NCI-H69 (cell line): Measurements from ENCODE around the gene ZNF669.

Experiments
- DNase-seq: peaks from one replicate; lab custom pipeline; 2025; lab: John Stamatoyannopoulos, UW

The ZNF669 gene

GRCh38 chr1:247111259-247111699, 7.1 kb upstream of the ZNF669 start:
- DNase-seq = peak; percentile 44

GRCh38 chr1:247110627-247111258, 6.6 kb upstream of the ZNF669 start:
- no peak for DNase-seq

DNA sequence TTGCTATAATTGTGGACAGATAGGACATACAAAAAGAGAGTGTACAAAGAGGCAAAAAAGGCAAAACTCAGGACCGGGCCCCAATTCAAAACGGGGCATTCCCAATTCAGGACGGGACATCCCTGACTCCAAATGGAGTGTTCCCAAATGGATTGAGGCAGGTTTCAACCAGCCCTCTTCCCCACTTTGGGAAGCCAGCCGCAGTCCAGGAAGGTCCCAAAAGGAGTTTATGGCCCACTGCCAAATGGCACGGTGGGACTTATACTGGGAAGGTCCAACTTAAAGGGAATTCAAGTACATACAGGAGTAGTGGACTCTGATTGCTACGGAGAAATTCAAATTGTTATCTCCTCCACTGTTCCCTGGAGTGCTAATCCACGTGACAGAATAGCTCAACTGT, 3.5 kb upstream of the ZNF669 start:
- no peak for DNase-seq

DNA sequence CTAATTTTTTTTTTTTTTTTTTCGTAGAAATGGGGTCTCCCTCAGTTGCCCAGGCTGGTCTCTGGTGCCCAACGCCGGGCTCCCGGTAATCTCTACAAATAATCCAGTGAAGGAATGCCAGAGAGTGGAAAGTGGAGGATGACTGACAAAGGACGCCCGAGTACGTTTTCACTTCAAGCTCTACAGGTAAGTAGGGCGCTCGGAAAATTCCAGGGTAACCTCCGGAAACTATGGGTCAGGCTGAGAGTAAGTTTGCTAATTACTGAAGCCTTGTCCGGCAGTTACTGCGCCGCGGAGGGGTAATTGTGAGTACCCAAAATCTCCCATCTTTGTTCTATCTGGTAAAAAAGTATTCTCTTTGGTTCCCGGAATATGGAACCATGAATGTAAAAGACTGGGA, 1.8 kb upstream of the ZNF669 start:
- no peak for DNase-seq

DNA sequence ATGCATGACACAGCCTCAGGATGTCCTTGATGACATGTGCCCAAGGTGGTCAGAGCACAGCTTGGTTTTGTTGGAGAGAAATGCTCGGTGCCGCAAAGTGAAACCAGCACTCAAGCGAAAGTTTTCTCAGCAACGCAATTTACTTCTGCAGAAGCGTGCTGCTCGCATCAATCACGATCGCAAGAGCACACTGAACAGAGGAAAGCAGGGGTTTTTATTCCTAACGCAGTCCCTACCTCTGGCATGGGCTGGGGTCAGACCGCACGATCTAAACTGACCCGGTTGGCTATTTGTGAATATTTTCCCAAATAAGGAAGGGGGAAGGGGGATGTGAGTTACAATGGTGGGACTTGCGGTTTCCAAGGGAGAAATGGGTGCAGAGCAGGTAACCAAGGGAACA, 809 bp upstream of the ZNF669 start:
- no peak for DNase-seq

DNA sequence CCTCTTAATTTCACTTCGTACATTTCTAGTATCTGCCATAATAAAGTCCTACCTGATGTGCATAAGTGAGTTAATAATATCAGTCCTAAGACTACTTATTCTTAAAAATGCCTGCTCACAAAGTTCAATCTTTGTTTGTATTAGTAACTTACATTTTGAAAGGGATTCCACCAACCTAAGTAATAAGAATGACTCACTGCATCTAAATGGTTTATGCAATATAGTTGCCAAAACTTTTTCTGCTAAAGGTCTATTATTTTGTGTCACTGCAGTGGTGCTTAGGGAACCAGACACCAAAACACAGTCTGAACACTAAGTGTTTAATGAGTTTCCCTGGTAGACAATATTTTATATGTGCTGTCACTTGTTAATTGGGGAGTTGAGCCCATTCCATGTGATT, 1.8 kb downstream of the ZNF669 start:
- no peak for DNase-seq

GRCh38 chr1:247100676-247101279, 3.4 kb downstream of the ZNF669 start:
- no peak for DNase-seq

DNA sequence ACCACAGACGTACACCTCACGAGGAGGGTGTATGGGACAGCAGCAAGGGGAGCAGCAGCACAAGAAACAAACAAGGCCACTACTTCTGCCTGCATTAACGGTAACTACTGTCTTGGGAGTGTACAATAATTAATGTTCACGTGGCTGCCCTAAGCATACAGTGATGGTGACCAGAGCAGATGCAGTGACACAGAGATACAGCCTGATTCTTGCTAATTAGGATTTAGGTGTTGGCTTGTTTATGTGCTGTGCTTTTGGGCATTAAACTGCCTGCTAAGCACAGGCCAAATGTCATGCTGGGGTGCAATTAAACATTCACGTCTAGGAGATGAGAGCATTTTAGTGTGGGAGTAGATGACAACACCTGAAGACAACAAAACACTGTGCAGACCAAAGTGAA, 7.2 kb downstream of the ZNF669 start:
- no peak for DNase-seq

GRCh38 chr1:247096544-247096943, 7.6 kb downstream of the ZNF669 start:
- DNase-seq = no peak

DNA sequence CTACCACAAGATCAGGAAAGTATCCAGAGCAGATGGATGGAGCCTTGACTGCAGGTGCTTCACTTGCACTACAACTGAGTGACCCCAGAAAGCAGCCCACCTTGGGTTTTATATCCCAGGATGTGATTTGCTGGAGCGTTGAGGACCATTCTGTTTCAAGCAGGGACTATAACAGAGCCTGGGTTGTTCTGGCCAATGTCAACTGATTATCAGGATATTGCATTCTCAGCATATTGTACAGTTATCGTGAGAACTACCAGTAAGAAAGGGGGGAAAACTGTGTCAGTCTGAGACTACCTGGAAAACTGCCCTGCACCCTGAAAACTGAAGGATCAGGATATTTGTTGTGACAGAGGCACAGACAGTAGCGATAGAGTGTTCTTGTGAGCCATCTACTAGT, 8.0 kb downstream of the ZNF669 start:
- DNase-seq = no peak

- no peak for DNase-seq
Observed at GRCh38 chr1:247090455-247090854, 13.7 kb downstream of the ZNF669 start.

- peak; percentile 37 for DNase-seq
Observed at GRCh38 chr1:247089616-247090375, 14.4 kb downstream of the ZNF669 start.

DNA sequence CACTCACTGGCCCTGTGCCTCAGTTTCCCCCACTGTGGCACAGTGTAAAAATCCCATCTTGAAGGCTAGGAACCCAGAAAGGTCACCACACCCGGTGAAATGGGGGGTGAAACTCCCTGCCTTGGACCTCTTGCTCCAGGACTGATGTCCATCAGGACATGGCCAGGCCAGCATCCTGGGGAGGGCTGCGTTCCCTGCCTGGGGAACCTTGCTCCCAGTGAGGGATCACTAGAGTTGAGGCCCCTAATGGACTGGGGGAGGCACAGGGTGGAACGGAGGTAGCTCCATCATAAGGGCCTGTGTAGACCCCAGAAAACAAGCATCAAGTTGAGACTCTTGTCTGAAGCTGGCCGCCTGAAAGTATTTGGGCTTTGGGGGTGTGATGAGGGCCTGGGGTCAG, 15.2 kb downstream of the ZNF669 start:
- no peak for DNase-seq

DNA sequence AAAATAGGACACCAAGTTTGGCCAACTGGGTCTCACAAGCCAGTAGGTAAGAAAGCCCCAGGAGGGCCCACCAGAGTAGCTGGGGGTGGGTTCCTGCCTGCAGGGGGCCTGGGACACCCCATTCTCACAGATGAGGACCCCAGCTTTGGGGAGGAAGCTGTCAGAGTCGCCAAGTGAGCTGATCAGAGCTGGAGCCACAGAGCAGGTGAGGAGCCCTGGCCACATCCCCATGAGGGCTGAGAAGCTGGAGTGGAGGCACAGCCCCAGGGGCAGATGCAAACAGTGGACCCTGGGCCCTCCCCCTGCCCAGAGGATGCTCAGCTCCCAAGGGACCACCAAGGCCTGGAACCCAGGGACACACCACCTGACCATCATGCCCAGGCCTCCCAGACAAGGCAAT, 16.9 kb downstream of the ZNF669 start:
- no peak for DNase-seq

DNA sequence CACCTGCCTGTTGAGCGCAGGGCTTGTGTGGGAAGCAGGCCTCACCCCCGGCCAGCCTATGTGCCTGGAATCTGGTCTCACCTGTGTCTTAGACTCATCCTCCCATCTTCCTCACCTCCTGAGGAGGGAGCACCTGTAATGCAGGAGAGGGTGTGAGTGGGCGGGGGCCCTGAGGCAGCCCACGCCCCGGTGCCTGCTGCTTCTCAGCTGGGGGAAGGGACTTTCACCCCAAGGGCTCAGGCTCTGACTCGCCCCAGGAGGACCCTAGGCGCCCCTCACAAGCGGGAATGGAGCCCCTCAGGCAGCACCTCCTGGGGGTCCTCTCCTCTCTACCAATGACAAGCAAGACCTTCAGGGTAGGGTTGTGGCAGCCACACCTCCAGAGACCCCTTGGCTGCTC, 18.8 kb downstream of the ZNF669 start:
- no peak for DNase-seq

DNA sequence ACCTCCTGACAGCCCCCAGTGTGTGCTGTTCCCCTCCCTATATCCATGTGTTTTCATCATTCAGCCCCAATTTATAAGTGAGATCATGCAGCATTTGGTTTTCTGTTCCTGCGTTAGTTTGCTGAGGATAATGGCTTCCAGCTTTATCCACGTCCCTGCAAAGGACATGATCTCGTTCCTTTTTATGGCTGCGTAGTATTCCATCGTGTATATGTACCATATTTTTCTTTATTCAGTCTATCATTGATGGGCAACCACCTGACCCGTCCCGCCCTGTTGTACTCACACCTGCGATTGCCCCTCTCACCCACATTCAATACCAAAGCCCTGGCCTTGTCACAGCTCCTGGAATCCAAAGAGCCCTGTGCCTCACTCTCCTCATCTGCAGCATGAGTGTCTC, 19.4 kb downstream of the ZNF669 start:
- no peak for DNase-seq

GRCh38 chr1:247079141-247079874, 24.8 kb downstream of the ZNF669 start:
- peak; percentile 49 for DNase-seq

GRCh38 chr1:247078258-247079140, 25.7 kb downstream of the ZNF669 start, which contains the start of gene ZNF670:
ZNF670 (minus strand) TSS chr1:247078811; CDS start chr1:247078596, 215 bp downstream.
- DNase-seq = peak; percentile 99

GRCh38 chr1:247077876-247078257, 26.3 kb downstream of the ZNF669 start:
- DNase-seq = peak; percentile 39

DNA sequence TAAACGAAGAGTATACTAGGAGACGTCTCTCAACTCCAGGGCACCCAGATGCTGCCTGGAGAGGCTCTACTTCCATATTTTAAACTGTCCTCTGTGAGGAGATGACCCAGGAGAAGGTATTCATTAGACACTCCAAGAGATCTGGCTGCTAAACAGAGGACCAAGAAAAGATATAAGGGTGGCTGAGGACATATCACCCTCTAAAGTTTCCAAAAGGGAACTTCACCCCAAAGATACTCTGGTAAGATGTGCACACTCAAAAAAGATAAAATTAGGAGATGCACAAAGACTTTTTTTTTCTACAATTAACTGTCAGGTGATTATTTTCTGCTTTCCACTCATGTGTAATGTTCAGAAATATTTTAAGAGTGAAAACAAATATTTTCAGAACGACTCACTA, 26.9 kb downstream of the ZNF669 start:
- DNase-seq = no peak

- DNase-seq = no peak
Observed at GRCh38 chr1:247070645-247071044, 33.5 kb downstream of the ZNF669 start.

DNA sequence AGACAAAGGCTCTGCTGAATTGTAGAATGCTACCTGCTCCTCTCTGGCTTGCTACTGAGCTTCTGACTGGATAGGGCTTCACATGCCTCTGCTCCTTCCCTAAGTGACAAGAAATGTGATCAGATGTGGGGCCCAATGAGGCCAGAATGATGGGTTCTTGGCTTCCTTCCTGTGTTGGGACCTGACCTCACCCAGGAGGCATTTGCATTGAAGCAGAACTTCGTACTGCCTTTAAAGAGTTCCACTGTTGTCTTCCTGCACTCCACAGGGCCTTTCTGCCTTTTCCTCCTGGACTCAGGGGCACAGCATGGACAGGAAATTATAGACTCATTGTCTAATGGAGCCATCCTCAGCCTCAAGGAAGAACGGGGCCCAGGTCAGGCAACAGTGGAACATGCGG, 39.9 kb downstream of the ZNF669 start:
- DNase-seq = no peak
